T-cell (primary cell): ENCODE measurements around the gene ZNF32. TPM values are rescaled to one million over a fixed set of nuclear protein-coding genes. Genes with fewer than 3 reads are reported as not detected.
A peak's percentile ranks its signal among the peaks of the same experiment; 100 is the strongest.

ENCODE experiments used
- ATAC-seq, 4 experiments: fragments of 200-7000 bp in 3 of 4; fragments of 150-1000 bp in 1 of 4; cut with Tn5 transposase; replicated peaks in 1 of 4; 1 replicate in 3 of 4; 2 replicates in 1 of 4; pipeline ENCODE4 v1.10.0; 2021; ENCODE audit warnings: moderate library complexity in 3 of 4, mild to moderate bottlenecking in 2 of 4, moderate number of reproducible peaks in 1 of 4
- CTCF ChIA-PET, 2 donors: fragments of 300-600 bp; sonication (Branson Sonifier 250); formaldehyde crosslinking; loops; one replicate each; lab custom pipeline; 2022; ENCODE audit warnings: antibody characterized with exemption in 2 of 2; lab: Charles Lee
- POLR2A ChIA-PET, 2 donors: fragments of 300-600 bp; sonication (Branson Sonifier 250); formaldehyde crosslinking; loops; one replicate each; lab custom pipeline; 2022; ENCODE audit warnings: antibody characterized with exemption in 2 of 2; lab: Charles Lee
- DNase-seq, 35 experiments: peaks; one replicate each; pipeline versions ENCODE4 v3.0.0 to v3.0.0-alpha.2; 2013 to 2023
- H3K27ac ChIP-seq: one replicate; pipeline ENCODE4 v1.5.1; 2013; ENCODE audit warnings: low read length
- H3K27me3 ChIP-seq, 2 experiments: replicated peaks in 1 of 2; 1 replicate in 1 of 2; 2 replicates in 1 of 2; pipeline versions ENCODE4 v1.6.1 to v1.7.0; 2013; ENCODE audit warnings: low read length in 1 of 2, mixed read lengths in 1 of 2; ENCODE audit not compliant: control insufficient read depth in 2 of 2, insufficient read depth in 2 of 2; ENCODE audit errors: extremely low read depth in 1 of 2
- H3K36me3 ChIP-seq, 2 donors: 1 replicate in 1 of 2; 2 replicates in 1 of 2; pipeline versions ENCODE4 v1.6.1 to v1.7.0; 2013; ENCODE audit warnings: low read length in 1 of 2; ENCODE audit not compliant: control insufficient read depth in 2 of 2, insufficient read depth in 1 of 2; ENCODE audit errors: extremely low read depth in 1 of 2
- H3K4me1 ChIP-seq, 2 experiments: 1 replicate in 1 of 2; 2 replicates in 1 of 2; pipeline versions ENCODE4 v1.6.1 to v1.7.0; 2013; ENCODE audit warnings: low read length in 2 of 2, mixed read lengths in 1 of 2; ENCODE audit not compliant: insufficient read depth in 2 of 2, control insufficient read depth in 1 of 2; ENCODE audit errors: extremely low read depth in 1 of 2
- H3K4me3 ChIP-seq, 2 donors: 1 replicate in 1 of 2; 2 replicates in 1 of 2; pipeline versions ENCODE4 v1.5.1 to v1.7.0; 2013; ENCODE audit warnings: mild to moderate bottlenecking in 2 of 2, low read length in 1 of 2, moderate library complexity in 1 of 2; ENCODE audit not compliant: control insufficient read depth in 1 of 2; ENCODE audit errors: extremely low read depth in 1 of 2
- H3K9me3 ChIP-seq: 2 replicates; pipeline ENCODE4 v1.7.0; 2013
- H3K27ac Mint-ChIP-seq, 2 donors: one replicate each; pipeline ENCODE4 v1.8.0; 2020 to 2021; ENCODE audit warnings: mild to moderate bottlenecking in 2 of 2, mixed read lengths in 2 of 2
- H3K27me3 Mint-ChIP-seq, 2 donors: one replicate each; pipeline ENCODE4 v1.8.0; 2021 to 2022; ENCODE audit warnings: mixed read lengths in 2 of 2
- H3K36me3 Mint-ChIP-seq: one replicate; pipeline ENCODE4 v1.8.0; 2021; ENCODE audit warnings: mixed read lengths
- H3K4me1 Mint-ChIP-seq, 3 donors: one replicate each; pipeline ENCODE4 v1.8.0; 2020 to 2022; ENCODE audit warnings: mixed read lengths in 3 of 3, mild to moderate bottlenecking in 1 of 3
- H3K4me3 Mint-ChIP-seq, 3 donors: one replicate each; pipeline ENCODE4 v1.8.0; 2020 to 2022; ENCODE audit warnings: mild to moderate bottlenecking in 3 of 3, mixed read lengths in 3 of 3, moderate library complexity in 3 of 3
- H3K9me3 Mint-ChIP-seq, 3 donors: one replicate each; pipeline ENCODE4 v1.8.0; 2020 to 2022; ENCODE audit warnings: mixed read lengths in 3 of 3
- WGBS: methylation state at CpG from one replicate; pipeline ENCODE4 v1.1.5; 2013; ENCODE audit warnings: missing lambda C conversion rate; ENCODE audit not compliant: insufficient coverage; 5-methylcytosine and 5-hydroxymethylcytosine counted together
- total RNA-seq, 35 experiments: library from RNA in 6 of 35; stranded (reverse) in 6 of 35; fragments of 120-200 nt in 1 of 35; gene quantifications; one replicate each; pipeline versions ENCODE4 v1.2.1 to v1.2.4 and lab custom pipeline; 2013 to 2026

Gene ZNF32
- total RNA-seq, 5 donors from 2014 or later (not counting 1 experiment from before 2014, with no cell fraction given), result 25.3 to 38.2 (median 34.8) TPM

DNA sequence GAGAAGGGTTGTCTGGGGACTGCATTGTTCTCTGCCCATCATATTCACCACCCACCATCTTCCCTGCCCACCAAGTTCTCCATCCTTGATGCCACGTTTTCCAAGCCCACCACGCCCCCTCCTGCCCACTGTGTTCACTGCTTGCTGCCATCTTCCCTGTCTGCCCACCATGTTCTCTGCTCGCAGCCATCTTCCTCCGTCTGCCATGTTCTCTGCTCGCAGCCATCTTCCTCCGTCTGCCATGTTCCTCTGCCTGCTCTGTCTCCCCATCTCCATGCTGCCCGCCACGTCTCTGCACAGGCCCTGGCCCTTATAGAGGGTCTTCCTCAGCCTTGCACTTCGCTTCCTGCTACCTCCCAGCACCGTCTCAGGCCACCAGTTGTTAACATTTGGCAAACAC, 30.0 kb upstream of the ZNF32 start:
- H3K27ac ChIP-seq, result no peak overlapping the region
- no peaks in the 10 kb centered on the region for H3K9me3 ChIP-seq
- no peak overlapping the region for H3K4me3 ChIP-seq
- ChIA-PET POLR2A (no interaction called here), CTCF (no interaction called here)
- Mint-ChIP-seq H3K27me3 (peaks cover 31 to 39% of the 10 kb centered on the region in 2 donors), H3K27ac (no peak overlapping the region), H3K36me3 (no peaks in the 10 kb centered on the region), H3K9me3 (no peaks in the 10 kb centered on the region), H3K4me3 (no peak overlapping the region), H3K4me1 (no peaks in the 10 kb centered on the region)
- no peaks in the 10 kb centered on the region for H3K36me3 ChIP-seq
- no peak for ATAC-seq
- 74% methylated on average over 10 of the region's 10 CpGs for WGBS
- DNase-seq, result no peak
- peaks cover 0 to 17% of the 10 kb centered on the region in 2 experiments for H3K27me3 ChIP-seq
- no peaks in the 10 kb centered on the region for H3K4me1 ChIP-seq

DNA sequence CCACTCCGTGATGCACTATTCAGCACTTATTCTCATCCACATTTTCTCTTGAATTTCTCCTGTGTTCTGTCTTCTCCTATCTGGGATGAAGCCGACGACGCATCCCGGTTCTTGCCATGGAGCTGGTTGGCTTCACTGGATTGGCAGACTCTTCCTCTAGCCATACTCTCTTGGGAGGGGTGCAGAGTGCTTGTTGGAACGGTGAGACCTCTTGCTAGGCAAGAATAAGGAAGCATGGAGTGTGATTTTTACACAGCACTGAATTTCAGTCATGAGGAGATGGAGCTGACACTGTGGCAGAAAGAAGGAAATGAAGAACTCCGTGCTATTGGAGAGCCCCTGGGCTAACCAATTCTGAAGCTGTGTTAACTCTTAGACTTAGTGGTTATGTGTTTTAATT, 28.2 kb upstream of the ZNF32 start:
- ATAC-seq, result no peak
- Histone ChIP-seq H3K4me1 (no peaks in the 10 kb centered on the region), H3K4me3 (no peak overlapping the region), H3K9me3 (no peaks in the 10 kb centered on the region), H3K36me3 (no peaks in the 10 kb centered on the region), H3K27ac (no peak overlapping the region), H3K27me3 (peaks cover 0 to 19% of the 10 kb centered on the region in 2 experiments)
- Mint-ChIP-seq H3K36me3 (no peaks in the 10 kb centered on the region), H3K4me1 (no peaks in the 10 kb centered on the region), H3K9me3 (no peaks in the 10 kb centered on the region), H3K27me3 (peaks cover 23 to 35% of the 10 kb centered on the region in 2 donors), H3K27ac (no peak overlapping the region), H3K4me3 (no peak overlapping the region)
- WGBS, result no CpG with 5 or more reads among the region's 7 CpGs
- CTCF ChIA-PET, result interaction anchor here (0.6 to 0.8 kb wide), 3 partner anchors 15 to 1182 kb away, joined by 3 to 4 read pairs (median 3); no protein-coding TSS in a partner anchor
- no peak for DNase-seq
- POLR2A ChIA-PET, result no interaction called here

DNA sequence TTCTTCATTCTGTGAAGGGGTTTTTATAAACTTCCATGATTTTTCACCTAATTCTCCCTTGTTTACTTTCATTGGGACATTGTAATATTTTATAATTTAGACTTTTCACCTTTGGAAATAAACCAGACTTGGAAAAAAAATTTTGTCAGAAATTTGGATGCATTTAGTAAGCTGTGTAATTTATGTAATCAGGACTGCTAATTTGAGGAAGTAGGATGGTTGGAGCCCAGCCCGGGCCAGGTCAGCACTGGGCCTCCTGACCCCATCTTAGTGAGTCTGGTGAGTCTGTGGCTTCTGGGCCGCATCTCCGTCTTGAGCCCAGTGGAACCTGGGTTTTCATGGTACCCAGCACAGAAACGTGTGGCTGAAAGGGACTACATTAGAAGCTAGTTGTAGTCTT, 27.6 kb upstream of the ZNF32 start:
- no peaks in the 10 kb centered on the region for H3K36me3 ChIP-seq
- H3K4me1 Mint-ChIP-seq, result peaks cover 0 to 2% (median 0%) of the 10 kb centered on the region in 3 donors
- H3K9me3 ChIP-seq, result no peaks in the 10 kb centered on the region
- H3K9me3 Mint-ChIP-seq, result no peaks in the 10 kb centered on the region
- H3K27ac ChIP-seq, result no peak overlapping the region
- ChIA-PET POLR2A (no interaction called here), CTCF (interaction anchor here (0.6 to 0.8 kb wide), 3 partner anchors 16 to 1182 kb away, joined by 3 to 4 read pairs (median 3); no protein-coding TSS in a partner anchor)
- WGBS, result 47% methylated on average over 4 of the region's 4 CpGs
- no peak overlapping the region for H3K4me3 Mint-ChIP-seq
- H3K27me3 Mint-ChIP-seq, result peaks cover 22 to 34% of the 10 kb centered on the region in 2 donors
- H3K4me1 ChIP-seq, result peaks cover 0 to 4% of the 10 kb centered on the region in 2 experiments
- no peak for ATAC-seq
- DNase-seq, result no peak
- H3K36me3 Mint-ChIP-seq, result no peaks in the 10 kb centered on the region
- H3K27ac Mint-ChIP-seq, result no peak overlapping the region
- no peak overlapping the region for H3K4me3 ChIP-seq
- H3K27me3 ChIP-seq, result peaks cover 0 to 16% of the 10 kb centered on the region in 2 experiments

DNA sequence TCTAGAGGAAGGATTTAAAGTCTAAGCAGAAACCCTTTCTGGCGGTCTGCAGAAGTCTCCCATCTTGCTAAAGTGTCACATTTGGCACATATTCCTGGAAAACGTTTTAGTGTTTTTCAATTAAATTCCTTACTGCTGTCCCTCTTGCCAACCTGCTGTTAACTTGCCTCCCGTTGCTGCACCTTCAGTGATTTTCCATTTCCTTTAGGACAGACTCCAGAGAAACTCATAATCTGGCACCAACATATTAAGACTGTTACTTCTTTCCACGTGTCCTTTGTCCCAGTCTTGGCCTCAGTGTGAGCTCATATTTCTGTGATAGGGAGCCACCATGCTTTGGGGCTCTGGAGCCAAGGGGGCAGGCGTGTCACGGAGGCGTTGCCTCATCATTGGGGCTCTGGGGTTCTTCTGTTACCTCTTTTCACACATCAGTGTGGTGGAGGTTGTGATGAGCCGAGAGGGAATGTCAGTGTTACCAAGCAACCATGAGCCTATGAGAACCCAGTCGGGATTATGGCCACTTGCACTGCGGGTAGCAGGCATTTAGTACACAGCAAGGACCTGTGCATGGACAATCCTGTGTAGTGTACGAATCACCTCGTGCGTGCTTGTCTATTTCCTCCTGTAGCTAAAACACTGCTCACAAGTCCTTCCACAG, 26.0 kb upstream of the ZNF32 start:
- POLR2A ChIA-PET, result no interaction called here
- Mint-ChIP-seq H3K9me3 (no peaks in the 10 kb centered on the region), H3K27me3 (peaks cover 26 to 37% of the 10 kb centered on the region in 2 donors), H3K4me1 (peaks cover 0 to 2% (median 0%) of the 10 kb centered on the region in 3 donors), H3K36me3 (no peaks in the 10 kb centered on the region), H3K27ac (no peak overlapping the region), H3K4me3 (no peak overlapping the region)
- CTCF ChIA-PET, result interaction anchor here in 1 of 2 donors (0.6 to 0.7 kb wide), 2 partner anchors 52 to 1195 kb away, joined by 3 read pairs; no protein-coding TSS in a partner anchor
- 61% methylated on average over 9 of the region's 13 CpGs for WGBS
- Histone ChIP-seq H3K4me1 (peaks cover 0 to 6% of the 10 kb centered on the region in 2 experiments), H3K27ac (no peak overlapping the region), H3K4me3 (no peak overlapping the region), H3K9me3 (no peaks in the 10 kb centered on the region), H3K27me3 (peaks cover 0 to 31% of the 10 kb centered on the region in 2 experiments), H3K36me3 (no peaks in the 10 kb centered on the region)
- ATAC-seq (no peak), DNase-seq (no peak)

DNA sequence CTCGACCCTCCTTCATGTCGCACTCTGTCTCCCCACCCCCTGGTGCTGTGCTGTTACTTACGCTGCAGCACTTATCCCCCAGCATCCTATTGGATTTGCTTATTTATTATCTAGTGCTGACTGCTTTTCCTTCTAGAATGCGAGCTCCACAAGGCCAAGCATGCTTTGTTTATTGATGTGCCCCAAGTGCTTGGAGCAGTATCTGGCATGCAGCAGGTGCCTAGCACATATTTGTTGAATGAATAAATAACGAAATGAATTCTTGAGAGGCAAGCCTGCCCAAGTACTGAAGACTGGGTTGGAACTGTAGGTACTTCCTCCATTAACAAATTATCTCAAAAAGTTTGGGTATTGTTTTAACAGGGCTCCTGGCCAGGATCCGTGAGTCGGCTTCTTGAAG, 24.8 kb upstream of the ZNF32 start:
- CTCF ChIA-PET, result interaction anchor here (1.0 to 1.4 kb wide), 3 partner anchors 10 to 713 kb away, joined by 3 to 5 read pairs (median 4); no protein-coding TSS in a partner anchor
- H3K27me3 Mint-ChIP-seq, result peaks cover 34 to 41% of the 10 kb centered on the region in 2 donors
- H3K36me3 ChIP-seq, result no peaks in the 10 kb centered on the region

DNA sequence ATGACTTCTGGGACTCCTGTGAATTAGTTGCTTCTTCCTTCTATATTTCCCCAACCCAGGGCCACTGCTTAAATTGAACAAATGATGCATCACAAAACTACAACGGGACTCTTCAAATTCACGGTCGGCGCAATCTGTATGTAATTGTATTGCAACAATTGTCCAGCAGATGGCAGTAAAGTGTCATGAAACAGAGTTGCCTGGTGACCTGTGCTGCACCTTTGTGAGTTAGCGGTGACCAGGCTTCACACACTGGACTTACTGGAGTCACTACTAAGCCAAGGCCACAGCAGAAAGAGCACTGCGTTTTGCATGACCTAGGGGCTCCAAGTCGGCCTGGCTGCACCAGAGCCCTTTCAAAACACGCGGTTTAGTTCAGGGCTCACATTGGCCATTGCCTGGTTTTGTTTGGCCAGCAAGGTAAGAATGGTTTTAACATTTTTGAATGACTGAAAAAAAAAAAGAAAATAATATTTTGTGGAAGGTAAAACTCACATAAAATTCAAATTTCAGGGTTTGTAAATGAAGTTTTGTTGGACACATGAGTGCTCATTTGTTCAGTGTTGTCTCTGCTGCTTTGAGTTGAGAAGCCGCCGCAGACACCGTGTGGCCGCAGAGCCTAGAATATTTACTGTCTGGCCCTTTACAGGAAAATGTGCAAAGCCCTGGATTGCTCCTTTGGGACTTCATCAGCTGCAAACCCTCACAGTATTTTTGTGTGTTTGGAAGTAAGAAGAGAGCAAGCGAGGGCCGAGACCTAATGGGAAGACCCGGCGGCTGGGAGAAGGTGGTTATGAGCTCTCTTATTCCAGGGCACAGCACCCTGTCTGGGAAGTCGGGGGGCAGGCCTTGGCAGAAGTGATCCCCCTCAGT, 23.2 kb upstream of the ZNF32 start:
- no peak overlapping the region for H3K27ac ChIP-seq
- H3K36me3 ChIP-seq, result no peaks in the 10 kb centered on the region
- H3K4me1 ChIP-seq, result peaks cover 0 to 12% of the 10 kb centered on the region in 2 experiments
- WGBS, result 63% methylated on average over 14 of the region's 18 CpGs
- no peaks in the 10 kb centered on the region for H3K9me3 Mint-ChIP-seq
- H3K27me3 Mint-ChIP-seq, result peaks cover 38 to 40% of the 10 kb centered on the region in 2 donors
- peaks cover 0 to 7% (median 3%) of the 10 kb centered on the region in 3 donors for H3K4me1 Mint-ChIP-seq
- no peak overlapping the region for H3K27ac Mint-ChIP-seq
- H3K27me3 ChIP-seq, result peaks cover 0 to 53% of the 10 kb centered on the region in 2 experiments
- no peaks in the 10 kb centered on the region for H3K9me3 ChIP-seq
- DNase-seq (peak in 19 of 35 experiments; percentile 8 to 82 (median 36)), ATAC-seq (peak in 3 of 4 experiments; percentile 63 to 71 (median 64))
- no peak overlapping the region for H3K4me3 Mint-ChIP-seq
- ChIA-PET POLR2A (no interaction called here), CTCF (interaction anchor here (0.6 to 1.4 kb wide), 9 partner anchors 14 to 1189 kb away, joined by 3 to 6 read pairs (median 3); no protein-coding TSS in a partner anchor)
- H3K36me3 Mint-ChIP-seq, result no peaks in the 10 kb centered on the region
- no peak overlapping the region for H3K4me3 ChIP-seq

More for the DNA sequence above, 24.8 kb upstream of the ZNF32 start:
- Mint-ChIP-seq H3K36me3 (no peaks in the 10 kb centered on the region), H3K9me3 (no peaks in the 10 kb centered on the region), H3K27ac (no peak overlapping the region), H3K4me3 (no peak overlapping the region), H3K4me1 (peaks cover 0 to 3% (median 0%) of the 10 kb centered on the region in 3 donors)
- H3K4me1 ChIP-seq, result peaks cover 0 to 6% of the 10 kb centered on the region in 2 experiments
- no peaks in the 10 kb centered on the region for H3K9me3 ChIP-seq
- ATAC-seq (no peak), DNase-seq (no peak)
- POLR2A ChIA-PET, result no interaction called here
- WGBS, result no CpG with 5 or more reads among the region's 7 CpGs
- peaks cover 0 to 38% of the 10 kb centered on the region in 2 experiments for H3K27me3 ChIP-seq
- H3K4me3 ChIP-seq, result no peak overlapping the region
- H3K27ac ChIP-seq, result no peak overlapping the region
